GM13976 (cell line): ENCODE results near the gene PLCL2.

Experiments
- DNase-seq: peaks from one replicate; pipeline ENCODE4 v3.0.0; 2012; ENCODE audit warnings: low spot score
- CTCF ChIP-seq: IDR thresholded peaks from 2 replicates; pipeline ENCODE4 v1.5.1; 2012; ENCODE audit warnings: borderline replicate concordance, mild to moderate bottlenecking; ENCODE audit not compliant: insufficient read depth; ENCODE audit errors: extremely low read depth, missing control alignments, control extremely low read depth
- in situ Hi-C: fragments of 300-500 bp; cut with MboI; formaldehyde crosslinking; loops from one replicate; pipeline ENCODE4 v1.12.0; 2022; ENCODE audit warnings: low sequenced_read_pairs, mixed read lengths, inconsistent platforms; ENCODE audit not compliant: unreplicated experiment

Gene PLCL2

GRCh38 chr3:17065315-17065714 lies 180.6 kb downstream of the PLCL2 start:
- DNase-seq: no peak
- in situ Hi-C loops: no loop called here

GRCh38 chr3:17065881-17066280 lies 181.1 kb downstream of the PLCL2 start:
- in situ Hi-C loops: no loop called here
- no peak for TF ChIP-seq CTCF
- DNase-seq: no peak

More at GRCh38 chr3:17065315-17065714, 180.6 kb downstream of the PLCL2 start:
- TF ChIP-seq CTCF: no peak

- in situ Hi-C loops: no loop called here
- DNase-seq: no peak
- TF ChIP-seq CTCF: no peak
Measured at GRCh38 chr3:17069754-17070153, 185.0 kb downstream of the PLCL2 start.

GRCh38 chr3:17070161-17070959 lies 185.6 kb downstream of the PLCL2 start:
- no peak for DNase-seq
- TF ChIP-seq CTCF: no peak
- in situ Hi-C loops: no loop called here

- no peak for TF ChIP-seq CTCF
- in situ Hi-C loops: no loop called here
- DNase-seq: no peak
Measured at GRCh38 chr3:17074559-17074958, 189.8 kb downstream of the PLCL2 start.

- in situ Hi-C loops: no loop called here
- TF ChIP-seq CTCF: no peak
- no peak for DNase-seq
Measured at GRCh38 chr3:17075358-17075757, 190.6 kb downstream of the PLCL2 start.

- no peak for TF ChIP-seq CTCF
- DNase-seq: no peak
- in situ Hi-C loops: no loop called here
Measured at GRCh38 chr3:17075907-17076306, 191.2 kb downstream of the PLCL2 start.
